Measurements from ENCODE around the gene MYO7A.

The MYO7A gene

DNA sequence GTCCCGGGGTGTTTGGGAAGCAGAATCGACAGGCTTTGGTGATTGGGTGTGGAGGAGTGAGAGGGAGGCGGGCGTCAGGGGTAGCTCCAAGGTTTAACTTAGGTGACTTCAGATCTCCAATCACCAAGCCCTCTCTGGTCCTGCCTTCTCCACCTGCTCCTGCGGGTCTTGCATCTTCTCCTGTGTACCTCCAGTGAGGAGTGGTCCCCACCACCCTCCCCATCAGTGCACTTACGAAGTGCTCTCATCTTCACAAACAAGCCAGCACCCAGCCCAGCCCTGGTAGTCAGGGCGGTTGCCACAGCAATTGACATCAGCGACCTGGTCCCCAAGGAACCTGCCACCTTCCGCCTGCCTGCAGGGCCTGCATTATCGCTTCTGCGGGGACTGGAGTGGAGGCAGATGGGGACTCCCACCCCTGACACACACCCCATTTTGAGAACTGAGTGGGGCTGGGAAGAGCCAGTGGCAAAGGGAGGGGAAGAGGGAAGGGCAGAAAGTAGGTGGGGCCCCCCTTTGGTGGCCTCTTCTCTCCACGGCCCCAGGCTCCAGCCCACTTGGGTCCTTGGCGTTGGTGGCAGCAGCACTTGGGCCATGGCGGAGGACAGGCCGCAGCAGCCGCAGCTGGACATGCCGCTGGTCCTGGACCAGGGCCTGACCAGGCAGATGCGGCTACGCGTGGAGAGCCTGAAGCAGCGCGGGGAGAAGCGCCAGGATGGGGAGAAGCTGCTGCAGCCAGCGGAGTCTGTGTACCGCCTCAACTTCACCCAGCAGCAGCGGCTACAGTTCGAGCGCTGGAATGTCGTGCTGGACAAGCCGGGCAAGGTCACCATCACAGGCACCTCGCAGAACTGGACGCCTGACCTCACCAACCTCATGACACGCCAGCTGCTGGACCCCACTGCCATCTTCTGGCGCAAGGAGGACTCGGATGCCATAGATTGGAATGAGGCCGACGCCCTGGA lies 25.5 kb upstream of the MYO7A start, which contains the start of gene OMP:
Gene OMP, plus strand, starts transcription at position 595 of the 965 bp plus-strand sequence. Its CDS starts 0 bp downstream, at position 595.
- H3K36me3 ChIP-seq (replicated peaks in 1 of 2; ENCODE audit: control insufficient read depth in 2 of 2, insufficient read depth in 2 of 2, low read length in 2 of 2): peaks cover 2 to 55% of the 10 kb centered on the region in 2 donors
- H2BK12ac ChIP-seq (ENCODE audit: low read length): peak within 1 kb of the TSS; percentile 41
- peak within 1 kb of the TSS; percentile 17 for H3K14ac ChIP-seq (ENCODE audit: low read length)
- peak within 1 kb of the TSS; percentile 72 for H2BK120ac ChIP-seq (ENCODE audit: low read depth, low read length)
- no peak within 1 kb of the TSS for H2AFZ ChIP-seq (ENCODE audit: low read length)
- H2AK5ac ChIP-seq (ENCODE audit: low read depth, low read length): peak within 1 kb of the TSS; percentile 10
- H3K9ac ChIP-seq (ENCODE audit: low read depth, low read length, poor library complexity): no peak within 1 kb of the TSS
- no peak within 1 kb of the TSS for H2BK15ac ChIP-seq (ENCODE audit: low read length)
- H3K27ac ChIP-seq (replicated peaks; ENCODE audit: low read length): no peak within 1 kb of the TSS
- no peaks in the 10 kb centered on the region for H3K27me3 ChIP-seq (ENCODE audit: control insufficient read depth in 3 of 3, insufficient read depth in 3 of 3, low read depth in 1 of 3, low read length in 3 of 3)
- peak within 1 kb of the TSS; percentile 73 for H3K23ac ChIP-seq (ENCODE audit: low read depth, low read length, poor library complexity)
- no CpG with 5 or more reads among the region's 37 CpGs for WGBS, 2 donors (ENCODE audit: extremely low coverage in 2 of 2, insufficient read length in 2 of 2, insufficient replicate concordance in 1 of 2)
- H2BK5ac ChIP-seq (ENCODE audit: low read length): no peak within 1 kb of the TSS
- H3K4ac ChIP-seq (ENCODE audit: low read length): peak within 1 kb of the TSS; percentile 3
- no peak within 1 kb of the TSS for H4K91ac ChIP-seq (ENCODE audit: low read depth, low read length, poor library complexity)
- no peak within 1 kb of the TSS for H3K4me2 ChIP-seq (ENCODE audit: insufficient read depth, low read length, poor library complexity, severe bottlenecking)
- peaks cover 0 to 2% of the 10 kb centered on the region in 2 donors for H3K9me3 ChIP-seq (replicated peaks in 1 of 2; ENCODE audit: control insufficient read depth in 2 of 2, insufficient read depth in 1 of 2, low read depth in 1 of 2, low read length in 2 of 2)
- no peaks in the 10 kb centered on the region for H3K79me1 ChIP-seq (ENCODE audit: low read depth, low read length)
- H3K18ac ChIP-seq (ENCODE audit: low read length): peak within 1 kb of the TSS; percentile 2
- H4K8ac ChIP-seq (ENCODE audit: low read depth, low read length): no peak within 1 kb of the TSS
- no peak within 1 kb of the TSS for H3K4me3 ChIP-seq (ENCODE audit: low read length in 2 of 2)
- no peaks in the 10 kb centered on the region for H3K4me1 ChIP-seq (ENCODE audit: control insufficient read depth in 2 of 2, insufficient read depth in 1 of 2, low read depth in 1 of 2, low read length in 2 of 2)
- DNase-seq (ENCODE audit: low spot score): no peak

DNA sequence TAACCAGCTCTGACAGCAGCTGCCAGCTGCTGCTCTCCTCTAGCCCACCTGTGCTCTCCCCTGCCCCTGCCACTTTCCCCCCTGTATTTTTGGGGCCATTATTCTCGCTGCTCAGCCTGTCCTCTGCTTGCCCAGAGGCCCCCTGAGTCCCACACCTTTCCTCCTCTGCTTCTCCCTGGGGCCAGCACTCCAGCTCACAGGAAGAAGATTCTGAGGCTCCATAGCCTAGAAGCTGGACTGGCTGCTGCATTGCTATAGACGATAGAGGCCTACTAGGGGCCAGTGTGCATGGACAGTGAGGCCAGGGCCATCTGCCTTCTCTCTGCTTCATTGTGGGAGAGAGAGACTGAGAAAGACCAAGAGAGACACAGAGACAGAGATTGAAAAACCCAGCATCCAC lies 24.7 kb upstream of the MYO7A start:
- H2BK120ac ChIP-seq (ENCODE audit: low read depth, low read length): no peak overlapping the region
- peaks cover 2 to 55% of the 10 kb centered on the region in 2 donors for H3K36me3 ChIP-seq (replicated peaks in 1 of 2; ENCODE audit: control insufficient read depth in 2 of 2, insufficient read depth in 2 of 2, low read length in 2 of 2)
- H3K4me3 ChIP-seq (ENCODE audit: low read length in 2 of 2): no peak overlapping the region
- no peaks in the 10 kb centered on the region for H3K27me3 ChIP-seq (ENCODE audit: control insufficient read depth in 3 of 3, insufficient read depth in 3 of 3, low read depth in 1 of 3, low read length in 3 of 3)
- DNase-seq (ENCODE audit: low spot score): no peak
- no peak overlapping the region for H3K27ac ChIP-seq (replicated peaks; ENCODE audit: low read length)
- no peak overlapping the region for H3K4ac ChIP-seq (ENCODE audit: low read length)
- no peak overlapping the region for H2BK15ac ChIP-seq (ENCODE audit: low read length)
- WGBS, 2 donors (ENCODE audit: extremely low coverage in 2 of 2, insufficient read length in 2 of 2, insufficient replicate concordance in 1 of 2): no CpG with 5 or more reads among the region's 2 CpGs
- H2AFZ ChIP-seq (ENCODE audit: low read length): no peak overlapping the region
- H2BK5ac ChIP-seq (ENCODE audit: low read length): no peak overlapping the region
- H3K4me2 ChIP-seq (ENCODE audit: insufficient read depth, low read length, poor library complexity, severe bottlenecking): no peak overlapping the region
- peak overlapping the region; percentile 10 for H2AK5ac ChIP-seq (ENCODE audit: low read depth, low read length)
- no peaks in the 10 kb centered on the region for H3K4me1 ChIP-seq (ENCODE audit: control insufficient read depth in 2 of 2, insufficient read depth in 1 of 2, low read depth in 1 of 2, low read length in 2 of 2)
- H2BK12ac ChIP-seq (ENCODE audit: low read length): no peak overlapping the region
- H3K23ac ChIP-seq (ENCODE audit: low read depth, low read length, poor library complexity): no peak overlapping the region
- no peak overlapping the region for H3K9ac ChIP-seq (ENCODE audit: low read depth, low read length, poor library complexity)
- H4K91ac ChIP-seq (ENCODE audit: low read depth, low read length, poor library complexity): no peak overlapping the region
- H3K18ac ChIP-seq (ENCODE audit: low read length): no peak overlapping the region
- no peak overlapping the region for H4K8ac ChIP-seq (ENCODE audit: low read depth, low read length)
- H3K79me1 ChIP-seq (ENCODE audit: low read depth, low read length): no peaks in the 10 kb centered on the region
- peaks cover 0 to 2% of the 10 kb centered on the region in 2 donors for H3K9me3 ChIP-seq (replicated peaks in 1 of 2; ENCODE audit: control insufficient read depth in 2 of 2, insufficient read depth in 1 of 2, low read depth in 1 of 2, low read length in 2 of 2)
- H3K14ac ChIP-seq (ENCODE audit: low read length): peak overlapping the region; percentile 17

DNA sequence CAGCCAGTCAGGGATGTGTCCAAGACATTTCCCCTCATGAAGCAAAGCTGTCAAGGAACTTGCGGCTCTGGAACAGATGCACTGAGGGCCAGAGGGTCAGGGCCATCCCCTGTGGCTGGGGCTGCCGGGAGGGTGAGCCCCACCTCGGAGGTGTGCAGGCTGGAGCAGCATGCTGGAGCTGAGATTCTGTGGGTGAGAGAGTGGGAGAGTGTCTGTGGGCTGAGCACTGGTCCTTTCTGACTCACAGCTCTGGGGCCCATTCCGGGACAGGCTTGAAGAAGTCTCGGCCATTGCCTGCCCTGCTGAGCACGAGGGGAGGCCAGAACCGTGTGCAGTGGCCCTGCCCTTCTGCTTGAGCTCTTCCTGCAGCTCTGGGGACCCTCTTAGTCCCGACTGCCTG lies 23.3 kb upstream of the MYO7A start:
- peak overlapping the region; percentile 65 for H4K8ac ChIP-seq (ENCODE audit: low read depth, low read length)
- no peak overlapping the region for H3K14ac ChIP-seq (ENCODE audit: low read length)
- DNase-seq (ENCODE audit: low spot score): no peak
- H2AK5ac ChIP-seq (ENCODE audit: low read depth, low read length): peak overlapping the region; percentile 70
- H2BK15ac ChIP-seq (ENCODE audit: low read length): peak overlapping the region; percentile 71
- peak overlapping the region; percentile 80 for H3K18ac ChIP-seq (ENCODE audit: low read length)
- no peak overlapping the region for H3K27ac ChIP-seq (replicated peaks; ENCODE audit: low read length)
- H3K9ac ChIP-seq (ENCODE audit: low read depth, low read length, poor library complexity): peak overlapping the region; percentile 44
- no peak overlapping the region for H2BK5ac ChIP-seq (ENCODE audit: low read length)
- H3K36me3 ChIP-seq (replicated peaks in 1 of 2; ENCODE audit: control insufficient read depth in 2 of 2, insufficient read depth in 2 of 2, low read length in 2 of 2): peaks cover 2 to 55% of the 10 kb centered on the region in 2 donors
- H4K91ac ChIP-seq (ENCODE audit: low read depth, low read length, poor library complexity): no peak overlapping the region
- no peak overlapping the region for H2BK120ac ChIP-seq (ENCODE audit: low read depth, low read length)
- no peaks in the 10 kb centered on the region for H3K79me1 ChIP-seq (ENCODE audit: low read depth, low read length)
- no peak overlapping the region for H2AFZ ChIP-seq (ENCODE audit: low read length)
- H3K23ac ChIP-seq (ENCODE audit: low read depth, low read length, poor library complexity): peak overlapping the region; percentile 75
- H3K27me3 ChIP-seq (ENCODE audit: control insufficient read depth in 3 of 3, insufficient read depth in 3 of 3, low read depth in 1 of 3, low read length in 3 of 3): no peaks in the 10 kb centered on the region
- WGBS, 2 donors (ENCODE audit: extremely low coverage in 2 of 2, insufficient read length in 2 of 2, insufficient replicate concordance in 1 of 2): no CpG with 5 or more reads among the region's 8 CpGs
- H3K4me1 ChIP-seq (ENCODE audit: control insufficient read depth in 2 of 2, insufficient read depth in 1 of 2, low read depth in 1 of 2, low read length in 2 of 2): no peaks in the 10 kb centered on the region
- no peak overlapping the region for H3K4me3 ChIP-seq (ENCODE audit: low read length in 2 of 2)
- H3K4me2 ChIP-seq (ENCODE audit: insufficient read depth, low read length, poor library complexity, severe bottlenecking): no peak overlapping the region
- peak overlapping the region; percentile 66 for H3K4ac ChIP-seq (ENCODE audit: low read length)
- H2BK12ac ChIP-seq (ENCODE audit: low read length): no peak overlapping the region
- H3K9me3 ChIP-seq (replicated peaks in 1 of 2; ENCODE audit: control insufficient read depth in 2 of 2, insufficient read depth in 1 of 2, low read depth in 1 of 2, low read length in 2 of 2): peaks cover 0 to 2% of the 10 kb centered on the region in 2 donors

DNA sequence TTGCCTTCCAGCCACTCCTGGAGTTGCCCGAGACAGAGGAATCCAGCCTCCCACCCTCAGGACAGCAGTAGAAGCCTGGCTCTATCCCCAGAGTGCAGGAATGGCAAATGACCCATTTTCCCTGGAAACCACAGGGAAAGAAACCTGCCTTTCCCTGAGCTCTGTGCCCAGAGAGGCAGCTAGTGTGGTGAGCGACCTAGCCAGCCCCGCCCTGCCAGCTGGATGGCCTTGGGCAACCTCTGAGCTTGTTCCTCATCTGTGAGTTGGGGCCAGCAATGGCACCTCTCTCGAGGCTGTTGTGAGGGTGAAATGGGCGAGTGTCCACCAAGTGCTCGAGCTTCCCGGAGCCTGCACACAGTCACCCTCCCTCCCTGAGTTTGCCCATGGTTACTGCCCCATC lies 21.7 kb upstream of the MYO7A start:
- Histone ChIP-seq H3K27ac (replicated peaks; ENCODE audit: low read length) (no peak overlapping the region), H2AK5ac (ENCODE audit: low read depth, low read length) (no peak overlapping the region), H2BK5ac (ENCODE audit: low read length) (peak overlapping the region; percentile 57), H2BK15ac (ENCODE audit: low read length) (no peak overlapping the region), H3K4me1 (ENCODE audit: control insufficient read depth in 2 of 2, insufficient read depth in 1 of 2, low read depth in 1 of 2, low read length in 2 of 2) (no peaks in the 10 kb centered on the region), H2BK12ac (ENCODE audit: low read length) (no peak overlapping the region), H2AFZ (ENCODE audit: low read length) (no peak overlapping the region), H3K4ac (ENCODE audit: low read length) (no peak overlapping the region), H4K91ac (ENCODE audit: low read depth, low read length, poor library complexity) (no peak overlapping the region), H3K23ac (ENCODE audit: low read depth, low read length, poor library complexity) (no peak overlapping the region), H3K9ac (ENCODE audit: low read depth, low read length, poor library complexity) (no peak overlapping the region), H4K8ac (ENCODE audit: low read depth, low read length) (no peak overlapping the region), H3K14ac (ENCODE audit: low read length) (no peak overlapping the region), H3K27me3 (ENCODE audit: control insufficient read depth in 3 of 3, insufficient read depth in 3 of 3, low read depth in 1 of 3, low read length in 3 of 3) (no peaks in the 10 kb centered on the region), H3K18ac (ENCODE audit: low read length) (peak overlapping the region; percentile 35), H3K79me1 (ENCODE audit: low read depth, low read length) (no peaks in the 10 kb centered on the region), H3K36me3 (replicated peaks in 1 of 2; ENCODE audit: control insufficient read depth in 2 of 2, insufficient read depth in 2 of 2, low read length in 2 of 2) (peaks cover 2 to 45% of the 10 kb centered on the region in 2 donors), H2BK120ac (ENCODE audit: low read depth, low read length) (no peak overlapping the region), H3K4me3 (ENCODE audit: low read length in 2 of 2) (no peak overlapping the region), H3K9me3 (replicated peaks in 1 of 2; ENCODE audit: control insufficient read depth in 2 of 2, insufficient read depth in 1 of 2, low read depth in 1 of 2, low read length in 2 of 2) (no peaks in the 10 kb centered on the region), H3K4me2 (ENCODE audit: insufficient read depth, low read length, poor library complexity, severe bottlenecking) (no peak overlapping the region)
- WGBS, 2 donors (ENCODE audit: extremely low coverage in 2 of 2, insufficient read length in 2 of 2, insufficient replicate concordance in 1 of 2): no CpG with 5 or more reads among the region's 7 CpGs
- DNase-seq (ENCODE audit: low spot score): no peak
